H1 (cell line): ENCODE data around the gene HOXD10. TPM values are rescaled to one million over a fixed set of nuclear protein-coding genes. Genes with fewer than 3 reads are reported as not detected.

Experiments
- CBX8 ChIP-seq: fragments of 300-800, 300-1000 bp; sonication (generic); IDR thresholded peaks from 2 replicates; pipeline ENCODE4 v1.7.1; 2016; ENCODE audit warnings: low read depth, low read length, borderline replicate concordance
- EZH2 ChIP-seq: fragments of 200-600 bp; sonication (generic); IDR thresholded peaks from 2 replicates; pipeline ENCODE4 v1.7.1; 2012; ENCODE audit warnings: low read depth, mild to moderate bottlenecking, moderate library complexity, low read length, inconsistent platforms; ENCODE audit not compliant: severe bottlenecking
- JUND ChIP-seq: IDR thresholded peaks from 2 replicates; pipeline ENCODE4 v1.6.1; 2011; ENCODE audit warnings: mild to moderate bottlenecking, improper control_type of control experiment, low read length
- RNF2 ChIP-seq: fragments of 200-900, 300-1000 bp; sonication (generic); IDR thresholded peaks from 2 replicates; pipeline ENCODE4 v1.7.1; 2016; ENCODE audit warnings: borderline replicate concordance, low read depth, mild to moderate bottlenecking, antibody characterized with exemption, low read length; ENCODE audit not compliant: poor library complexity, severe bottlenecking; ENCODE audit errors: missing control alignments
- SP2 ChIP-seq: IDR thresholded peaks from 2 replicates; pipeline ENCODE4 v1.6.1; 2012; ENCODE audit warnings: mild to moderate bottlenecking, low read length, inconsistent platforms
- SP4 ChIP-seq: IDR thresholded peaks from 2 replicates; pipeline ENCODE4 v1.6.1; 2012; ENCODE audit warnings: low read length, inconsistent platforms
- TAF1 ChIP-seq: IDR thresholded peaks from 2 replicates; pipeline ENCODE4 v1.6.1; 2011; ENCODE audit warnings: mild to moderate bottlenecking, low read depth, low read length
- TEAD4 ChIP-seq: IDR thresholded peaks from 2 replicates; pipeline ENCODE4 v1.6.1; 2012; ENCODE audit warnings: low read depth, low read length, inconsistent platforms, mixed read lengths
- polyA plus RNA-seq, 7 experiments: library from polyadenylated mRNA; depleted of rRNA in 3 of 7; stranded (reverse) in 5 of 7; unstranded in 2 of 7; fragments of >200 nt in 5 of 7; fragments of 200-250 nt in 2 of 7; gene quantifications; 1 replicate in 5 of 7; 2 replicates in 1 of 7; 4 replicates in 1 of 7; pipeline versions ENCODE4 v1.2.1 to v1.2.3, GENCODE V29; 2011 to 2013; ENCODE audit warnings: missing spikeins in 2 of 7, mixed read lengths in 2 of 7
- total RNA-seq: library from RNA; stranded (reverse); fragmentation: NEBNext Ultra II Directional; extraction: Animal tissue kit (Norgen Biotek cat#: 25700); gene quantifications from 2 replicates; pipeline ENCODE4 v1.2.1, GENCODE V29; 2021
- TF ChIP-seq, protein P1 (sequence below): fragments of 300-600 bp; sonication (generic); IDR thresholded peaks from 2 replicates; pipeline ENCODE4 v1.7.1; 2012; ENCODE audit warnings: low read length, moderate library complexity, mild to moderate bottlenecking, inconsistent platforms; ENCODE audit not compliant: insufficient replicate concordance

Gene HOXD10
- total and polyA plus RNA-seq, 2 of the 8 experiments (the other 6 are each of a cell fraction or from before 2014, with no cell fraction given) = not detected

DNA sequence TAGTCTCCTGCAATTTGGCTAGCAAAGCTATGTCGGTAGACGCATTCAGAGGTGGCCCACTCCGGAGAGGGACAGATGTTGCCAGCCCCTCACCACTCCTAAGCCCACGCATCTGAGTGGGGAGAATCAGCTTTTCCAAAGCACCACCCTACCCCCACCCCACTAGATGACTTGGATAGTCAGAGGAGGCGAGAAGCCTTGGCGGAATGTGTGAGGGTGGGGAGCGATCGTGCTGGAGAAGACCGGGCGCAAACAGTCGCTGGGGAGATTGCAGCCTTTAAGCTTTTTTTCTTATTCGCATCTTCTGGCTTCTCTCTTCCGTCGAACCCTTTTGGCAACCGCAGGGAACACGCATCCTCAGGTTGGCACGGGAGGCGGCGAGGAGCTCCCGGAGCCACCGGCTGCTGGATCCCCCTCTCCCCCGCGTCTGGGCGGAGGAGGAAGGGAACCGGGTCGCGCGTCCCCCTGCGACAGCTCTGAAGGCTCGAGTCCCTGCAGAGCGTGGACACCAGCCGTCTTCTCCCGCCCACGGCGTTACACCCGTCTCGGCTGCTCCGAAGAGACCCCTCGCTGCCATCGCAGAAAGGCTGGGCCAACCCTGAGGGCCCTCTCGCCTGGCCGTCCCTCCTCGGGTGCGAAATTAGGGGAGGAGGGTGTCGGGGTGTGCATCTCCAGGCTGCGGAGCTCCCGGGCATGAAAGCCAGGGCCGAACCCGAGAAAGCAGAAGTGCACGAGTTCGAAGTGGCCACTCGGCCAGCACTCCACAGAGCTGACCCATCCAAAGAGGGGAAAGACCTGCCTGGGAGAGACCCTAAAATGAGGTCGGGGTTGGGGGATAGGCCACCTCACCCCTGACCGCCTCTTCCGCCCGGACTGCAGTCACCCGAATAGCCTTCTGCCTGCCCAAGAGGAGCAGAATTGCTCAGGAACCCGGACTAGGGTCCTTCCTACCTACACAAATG lies 45.0 kb upstream of the HOXD10 start (continued):
- TF ChIP-seq, protein P1, sequence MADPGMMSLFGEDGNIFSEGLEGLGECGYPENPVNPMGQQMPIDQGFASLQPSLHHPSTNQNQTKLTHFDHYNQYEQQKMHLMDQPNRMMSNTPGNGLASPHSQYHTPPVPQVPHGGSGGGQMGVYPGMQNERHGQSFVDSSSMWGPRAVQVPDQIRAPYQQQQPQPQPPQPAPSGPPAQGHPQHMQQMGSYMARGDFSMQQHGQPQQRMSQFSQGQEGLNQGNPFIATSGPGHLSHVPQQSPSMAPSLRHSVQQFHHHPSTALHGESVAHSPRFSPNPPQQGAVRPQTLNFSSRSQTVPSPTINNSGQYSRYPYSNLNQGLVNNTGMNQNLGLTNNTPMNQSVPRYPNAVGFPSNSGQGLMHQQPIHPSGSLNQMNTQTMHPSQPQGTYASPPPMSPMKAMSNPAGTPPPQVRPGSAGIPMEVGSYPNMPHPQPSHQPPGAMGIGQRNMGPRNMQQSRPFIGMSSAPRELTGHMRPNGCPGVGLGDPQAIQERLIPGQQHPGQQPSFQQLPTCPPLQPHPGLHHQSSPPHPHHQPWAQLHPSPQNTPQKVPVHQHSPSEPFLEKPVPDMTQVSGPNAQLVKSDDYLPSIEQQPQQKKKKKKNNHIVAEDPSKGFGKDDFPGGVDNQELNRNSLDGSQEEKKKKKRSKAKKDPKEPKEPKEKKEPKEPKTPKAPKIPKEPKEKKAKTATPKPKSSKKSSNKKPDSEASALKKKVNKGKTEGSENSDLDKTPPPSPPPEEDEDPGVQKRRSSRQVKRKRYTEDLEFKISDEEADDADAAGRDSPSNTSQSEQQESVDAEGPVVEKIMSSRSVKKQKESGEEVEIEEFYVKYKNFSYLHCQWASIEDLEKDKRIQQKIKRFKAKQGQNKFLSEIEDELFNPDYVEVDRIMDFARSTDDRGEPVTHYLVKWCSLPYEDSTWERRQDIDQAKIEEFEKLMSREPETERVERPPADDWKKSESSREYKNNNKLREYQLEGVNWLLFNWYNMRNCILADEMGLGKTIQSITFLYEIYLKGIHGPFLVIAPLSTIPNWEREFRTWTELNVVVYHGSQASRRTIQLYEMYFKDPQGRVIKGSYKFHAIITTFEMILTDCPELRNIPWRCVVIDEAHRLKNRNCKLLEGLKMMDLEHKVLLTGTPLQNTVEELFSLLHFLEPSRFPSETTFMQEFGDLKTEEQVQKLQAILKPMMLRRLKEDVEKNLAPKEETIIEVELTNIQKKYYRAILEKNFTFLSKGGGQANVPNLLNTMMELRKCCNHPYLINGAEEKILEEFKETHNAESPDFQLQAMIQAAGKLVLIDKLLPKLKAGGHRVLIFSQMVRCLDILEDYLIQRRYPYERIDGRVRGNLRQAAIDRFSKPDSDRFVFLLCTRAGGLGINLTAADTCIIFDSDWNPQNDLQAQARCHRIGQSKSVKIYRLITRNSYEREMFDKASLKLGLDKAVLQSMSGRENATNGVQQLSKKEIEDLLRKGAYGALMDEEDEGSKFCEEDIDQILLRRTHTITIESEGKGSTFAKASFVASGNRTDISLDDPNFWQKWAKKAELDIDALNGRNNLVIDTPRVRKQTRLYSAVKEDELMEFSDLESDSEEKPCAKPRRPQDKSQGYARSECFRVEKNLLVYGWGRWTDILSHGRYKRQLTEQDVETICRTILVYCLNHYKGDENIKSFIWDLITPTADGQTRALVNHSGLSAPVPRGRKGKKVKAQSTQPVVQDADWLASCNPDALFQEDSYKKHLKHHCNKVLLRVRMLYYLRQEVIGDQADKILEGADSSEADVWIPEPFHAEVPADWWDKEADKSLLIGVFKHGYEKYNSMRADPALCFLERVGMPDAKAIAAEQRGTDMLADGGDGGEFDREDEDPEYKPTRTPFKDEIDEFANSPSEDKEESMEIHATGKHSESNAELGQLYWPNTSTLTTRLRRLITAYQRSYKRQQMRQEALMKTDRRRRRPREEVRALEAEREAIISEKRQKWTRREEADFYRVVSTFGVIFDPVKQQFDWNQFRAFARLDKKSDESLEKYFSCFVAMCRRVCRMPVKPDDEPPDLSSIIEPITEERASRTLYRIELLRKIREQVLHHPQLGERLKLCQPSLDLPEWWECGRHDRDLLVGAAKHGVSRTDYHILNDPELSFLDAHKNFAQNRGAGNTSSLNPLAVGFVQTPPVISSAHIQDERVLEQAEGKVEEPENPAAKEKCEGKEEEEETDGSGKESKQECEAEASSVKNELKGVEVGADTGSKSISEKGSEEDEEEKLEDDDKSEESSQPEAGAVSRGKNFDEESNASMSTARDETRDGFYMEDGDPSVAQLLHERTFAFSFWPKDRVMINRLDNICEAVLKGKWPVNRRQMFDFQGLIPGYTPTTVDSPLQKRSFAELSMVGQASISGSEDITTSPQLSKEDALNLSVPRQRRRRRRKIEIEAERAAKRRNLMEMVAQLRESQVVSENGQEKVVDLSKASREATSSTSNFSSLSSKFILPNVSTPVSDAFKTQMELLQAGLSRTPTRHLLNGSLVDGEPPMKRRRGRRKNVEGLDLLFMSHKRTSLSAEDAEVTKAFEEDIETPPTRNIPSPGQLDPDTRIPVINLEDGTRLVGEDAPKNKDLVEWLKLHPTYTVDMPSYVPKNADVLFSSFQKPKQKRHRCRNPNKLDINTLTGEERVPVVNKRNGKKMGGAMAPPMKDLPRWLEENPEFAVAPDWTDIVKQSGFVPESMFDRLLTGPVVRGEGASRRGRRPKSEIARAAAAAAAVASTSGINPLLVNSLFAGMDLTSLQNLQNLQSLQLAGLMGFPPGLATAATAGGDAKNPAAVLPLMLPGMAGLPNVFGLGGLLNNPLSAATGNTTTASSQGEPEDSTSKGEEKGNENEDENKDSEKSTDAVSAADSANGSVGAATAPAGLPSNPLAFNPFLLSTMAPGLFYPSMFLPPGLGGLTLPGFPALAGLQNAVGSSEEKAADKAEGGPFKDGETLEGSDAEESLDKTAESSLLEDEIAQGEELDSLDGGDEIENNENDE = no peak
- TF ChIP-seq TEAD4 = no peak
- TF ChIP-seq RNF2 = peak; percentile 73
- TF ChIP-seq SP2 = no peak
- TF ChIP-seq JUND = no peak
- no peak for TF ChIP-seq SP4
- peak; percentile 78; the same call in 1 of the 2 replicates for TF ChIP-seq CBX8
- TF ChIP-seq TAF1 = no peak
- peak; percentile 93 for TF ChIP-seq EZH2
